Endothelial cell of umbilical vein (primary cell): ENCODE data around the gene LHFPL2.

Experiments used
- CTCF ChIP-seq, 2 donors: IDR thresholded peaks; 1 replicate in 1 of 2; 2 replicates in 1 of 2; pipeline ENCODE4 v1.5.1; 2011; ENCODE audit warnings: low read length in 2 of 2, mild to moderate bottlenecking in 2 of 2, moderate library complexity in 2 of 2, control low read depth in 1 of 2, inconsistent platforms in 1 of 2, low read depth in 1 of 2; ENCODE audit not compliant: insufficient read depth in 1 of 2; ENCODE audit errors: extremely low read depth in 1 of 2
- EZH2 ChIP-seq: IDR thresholded peaks from 2 replicates; pipeline ENCODE4 v1.6.1; 2012; ENCODE audit warnings: borderline replicate concordance, low read depth, mild to moderate bottlenecking, moderate library complexity, low read length, inconsistent platforms; ENCODE audit not compliant: severe bottlenecking
- FOS ChIP-seq: IDR thresholded peaks from 2 replicates; pipeline ENCODE4 v1.6.1; 2011; ENCODE audit warnings: mild to moderate bottlenecking, low read length, moderate library complexity, borderline replicate concordance; ENCODE audit not compliant: insufficient read depth
- GATA2 ChIP-seq: IDR thresholded peaks from 2 replicates; pipeline ENCODE4 v1.7.0; 2011; ENCODE audit warnings: low read depth, mild to moderate bottlenecking, moderate library complexity, mixed read lengths, low read length; ENCODE audit not compliant: insufficient read length, insufficient read depth
- JUN ChIP-seq: IDR thresholded peaks from 2 replicates; pipeline ENCODE4 v1.6.1; 2011; ENCODE audit warnings: borderline replicate concordance, low read depth; ENCODE audit not compliant: insufficient read length, insufficient read depth
- MAX ChIP-seq: IDR thresholded peaks from 2 replicates; pipeline ENCODE4 v1.6.1; 2011; ENCODE audit not compliant: insufficient read depth, insufficient read length
- MYC ChIP-seq: IDR thresholded peaks from one replicate; pipeline ENCODE4 v1.6.1; 2011; ENCODE audit warnings: mild to moderate bottlenecking, low read depth, low read length
- POLR2A ChIP-seq: IDR thresholded peaks from 2 replicates; pipeline ENCODE4 v1.6.1; 2012; ENCODE audit warnings: low read depth, mild to moderate bottlenecking, control low read depth, low read length
- POLR2AphosphoS5 ChIP-seq: IDR thresholded peaks from 2 replicates; pipeline ENCODE4 v1.6.1; 2012; ENCODE audit warnings: low read depth, mild to moderate bottlenecking, control low read depth, low read length, moderate library complexity; ENCODE audit not compliant: insufficient read depth

GRCh38 chr5:78537411-78537810 lies 111.2 kb downstream of the LHFPL2 start:
- no peak for TF ChIP-seq POLR2A
- no peak for TF ChIP-seq MYC
- TF ChIP-seq CTCF (IDR thresholded peaks at IDR 0.05; ENCODE audit: extremely low read depth in 1 of 2, insufficient read depth in 1 of 2, low read depth in 1 of 2, low read length in 2 of 2), result no peak
- TF ChIP-seq EZH2, result no peak
- no peak for TF ChIP-seq GATA2
- TF ChIP-seq MAX, result no peak
- TF ChIP-seq FOS, result no peak
- TF ChIP-seq JUN, result no peak
- no peak for TF ChIP-seq POLR2AphosphoS5
